Spleen (tissue), 11 donors: ENCODE measurements around the gene KCNA1. TPM values are rescaled to one million over a fixed set of nuclear protein-coding genes. Genes with fewer than 3 reads are reported as not detected.

ENCODE experiments used
- DNase-seq: peaks from one replicate; pipeline ENCODE4 v3.0.0-alpha.2; 2020
- H3K27ac ChIP-seq, 8 donors: fragments of 200-600 bp; sonication (generic) in 7 of 8; 1 replicate in 4 of 8; 2 replicates in 4 of 8; pipeline versions ENCODE4 v1.5.0 to v1.8.0; 2016 to 2021; ENCODE audit warnings: inconsistent platforms in 4 of 8, mild to moderate bottlenecking in 4 of 8, moderate library complexity in 1 of 8
- H3K27me3 ChIP-seq, 7 donors: fragments of 200-600 bp; sonication (generic) in 6 of 7; replicated peaks in 1 of 7; 1 replicate in 4 of 7; 2 replicates in 3 of 7; pipeline versions ENCODE4 v1.5.0 to v1.8.0; 2016 to 2021; ENCODE audit warnings: inconsistent platforms in 3 of 7, mild to moderate bottlenecking in 1 of 7
- H3K36me3 ChIP-seq, 6 donors: fragments of 200-600 bp; sonication (generic) in 5 of 6; 1 replicate in 4 of 6; 2 replicates in 2 of 6; pipeline versions ENCODE4 v1.5.0 to v1.8.0; 2016 to 2021; ENCODE audit warnings: inconsistent platforms in 2 of 6
- H3K4me1 ChIP-seq, 6 donors: fragments of 200-600 bp; sonication (generic) in 5 of 6; 1 replicate in 3 of 6; 2 replicates in 3 of 6; pipeline versions ENCODE4 v1.5.0 to v1.8.0; 2016 to 2021; ENCODE audit warnings: inconsistent platforms in 3 of 6
- H3K4me3 ChIP-seq, 8 donors: fragments of 200-600 bp; sonication (generic) in 7 of 8; 1 replicate in 4 of 8; 2 replicates in 4 of 8; pipeline versions ENCODE4 v1.5.0 to v1.8.0; 2016 to 2021; ENCODE audit warnings: inconsistent platforms in 4 of 8, mild to moderate bottlenecking in 4 of 8, moderate library complexity in 2 of 8
- H3K9me3 ChIP-seq, 8 donors: fragments of 200-600 bp; sonication (generic) in 7 of 8; 1 replicate in 4 of 8; 2 replicates in 4 of 8; pipeline versions ENCODE4 v1.5.0 to v1.8.0; 2016 to 2021; ENCODE audit warnings: inconsistent platforms in 4 of 8
- CTCF ChIP-seq, 11 experiments: fragments of 200-600 bp in 7 of 11; fragments of 450-650 bp in 4 of 11; sonication (generic) in 4 of 11; IDR thresholded peaks in 8 of 11; conservative IDR thresholded peaks in 3 of 11; 1 replicate in 7 of 11; 2 replicates in 4 of 11; pipeline versions ENCODE4 v1.4.0 to v1.8.0; 2016 to 2021; ENCODE audit warnings: antibody characterized with exemption in 11 of 11, inconsistent platforms in 4 of 11, mild to moderate bottlenecking in 1 of 11
- POLR2A ChIP-seq, 3 donors: fragments of 450-650 bp; IDR thresholded peaks; one replicate each; pipeline ENCODE4 v1.5.1; 2017; ENCODE audit warnings: antibody characterized with exemption in 3 of 3, mild to moderate bottlenecking in 1 of 3
- POLR2AphosphoS5 ChIP-seq, 3 donors: sonication (generic); formaldehyde crosslinking; IDR thresholded peaks; one replicate each; pipeline ENCODE4 v1.5.1; 2017; ENCODE audit warnings: antibody characterized with exemption in 3 of 3
- WGBS, 5 donors: extraction: QIAGEN DNeasy Blood & Tissue Kit in 3 of 5; methylation state at CpG; one replicate each; pipeline versions ENCODE4 v1.1.5 to v1.1.7; 2013 to 2018; 5-methylcytosine and 5-hydroxymethylcytosine counted together
- intact Hi-C: fragments of 100-400 bp; cut with DNase I; formaldehyde crosslinking; loops from one replicate; pipeline ENCODE4 v1.15.0; 2023; ENCODE audit warnings: low total_unique reads
- polyA plus RNA-seq, 3 donors: library from polyadenylated mRNA; stranded (reverse); fragments of 200-250 nt; gene quantifications; one replicate each; pipeline ENCODE4 v1.2.1, GENCODE V29; 2013
- total RNA-seq, 7 donors: library from RNA; depleted of rRNA in 3 of 7; stranded (reverse); fragments of >200 nt in 3 of 7; fragmentation: NEBNext Ultra II Directional in 4 of 7; extraction: Animal tissue kit (Norgen Biotek cat#: 25700) in 4 of 7; gene quantifications; one replicate each; pipeline versions ENCODE4 v1.1.0 to v1.2.1, GENCODE V29; 2016 to 2021
- donor health status: healthy with polysubstance abuse.
- donor health status: DM: no; HTN: no; CAD: no; lungs with moderate emphysema.
- donor health status: DM: no; HTN: no; CAD: no.
- donor health status: Bipolar disorder and iron deficiency.
- donor health status: healthy.
- donor health status: DM: no; HTN: no; CAD: no.
- donor health status: DM: yes; HTN: yes; CAD: no.

KCNA1 gene
- total and polyA plus RNA-seq, 10 donors = 0.13 to 0.32 (median 0.21) TPM; not detected in 4

- intact Hi-C loops = no loop called here
- no peaks in the 10 kb centered on the region for H3K4me1 ChIP-seq
- H3K4me3 ChIP-seq = no peak overlapping the region
- WGBS, 5 donors = 65 to 72% (median 71%) methylated on average over 5 of the region's 5 CpGs
- no peak for TF ChIP-seq POLR2AphosphoS5 (IDR thresholded peaks at IDR 0.05)
- TF ChIP-seq CTCF (IDR thresholded peaks at IDR 0.05 in 8 of 11, conservative IDR thresholded peaks at IDR 0.05 in 3 of 11) = no peak
- no peak for TF ChIP-seq POLR2A (IDR thresholded peaks at IDR 0.05)
- H3K27ac ChIP-seq = no peak overlapping the region
- no peaks in the 10 kb centered on the region for H3K9me3 ChIP-seq
- H3K36me3 ChIP-seq = no peaks in the 10 kb centered on the region
- DNase-seq = no peak
- peaks cover 0 to 96% (median 13%) of the 10 kb centered on the region in 7 donors for H3K27me3 ChIP-seq
Observed at GRCh38 chr12:4957761-4958160, 48.1 kb downstream of the KCNA1 start.

- no peak overlapping the region for H3K4me3 ChIP-seq
- intact Hi-C loops = no loop called here
- H3K36me3 ChIP-seq = no peaks in the 10 kb centered on the region
- no peaks in the 10 kb centered on the region for H3K9me3 ChIP-seq
- TF ChIP-seq CTCF (IDR thresholded peaks at IDR 0.05 in 8 of 11, conservative IDR thresholded peaks at IDR 0.05 in 3 of 11) = no peak
- TF ChIP-seq POLR2A (IDR thresholded peaks at IDR 0.05) = no peak
- TF ChIP-seq POLR2AphosphoS5 (IDR thresholded peaks at IDR 0.05) = no peak
- WGBS, 5 donors = 75 to 82% (median 77%) methylated on average over 6 of the region's 6 CpGs
- H3K4me1 ChIP-seq = no peaks in the 10 kb centered on the region
- no peak for DNase-seq
- H3K27ac ChIP-seq = no peak overlapping the region
- peaks cover 0 to 96% (median 13%) of the 10 kb centered on the region in 7 donors for H3K27me3 ChIP-seq
Observed at GRCh38 chr12:4958697-4959375, 49.1 kb downstream of the KCNA1 start.

GRCh38 chr12:4959381-4959780 is 49.7 kb downstream of the KCNA1 start:
- no peak overlapping the region for H3K4me3 ChIP-seq
- TF ChIP-seq POLR2A (IDR thresholded peaks at IDR 0.05) (no peak), CTCF (IDR thresholded peaks at IDR 0.05 in 8 of 11, conservative IDR thresholded peaks at IDR 0.05 in 3 of 11) (no peak), POLR2AphosphoS5 (IDR thresholded peaks at IDR 0.05) (no peak)
- intact Hi-C loops = no loop called here
- H3K4me1 ChIP-seq = no peaks in the 10 kb centered on the region
- H3K9me3 ChIP-seq = no peaks in the 10 kb centered on the region
- DNase-seq = no peak
- H3K27ac ChIP-seq = no peak overlapping the region
- 79 to 87% (median 83%) methylated on average over 4 of the region's 4 CpGs for WGBS, 5 donors
- peaks cover 0 to 97% (median 13%) of the 10 kb centered on the region in 7 donors for H3K27me3 ChIP-seq
- no peaks in the 10 kb centered on the region for H3K36me3 ChIP-seq

- H3K27ac ChIP-seq = no peak overlapping the region
- H3K27me3 ChIP-seq = peaks cover 0 to 98% (median 13%) of the 10 kb centered on the region in 7 donors
- H3K9me3 ChIP-seq = no peaks in the 10 kb centered on the region
- H3K4me1 ChIP-seq = no peaks in the 10 kb centered on the region
- H3K4me3 ChIP-seq = no peak overlapping the region
- TF ChIP-seq POLR2AphosphoS5 (IDR thresholded peaks at IDR 0.05) = no peak
- no peak for TF ChIP-seq CTCF (IDR thresholded peaks at IDR 0.05 in 8 of 11, conservative IDR thresholded peaks at IDR 0.05 in 3 of 11)
- no peak for TF ChIP-seq POLR2A (IDR thresholded peaks at IDR 0.05)
- intact Hi-C loops = no loop called here
- DNase-seq = no peak
- no peaks in the 10 kb centered on the region for H3K36me3 ChIP-seq
- WGBS, 5 donors = 51 to 69% (median 57%) methylated on average over 9 to 13 of the region's 13 CpGs
Observed at GRCh38 chr12:4960030-4960429, 50.3 kb downstream of the KCNA1 start.
